GM21367 (cell line): Measurements from ENCODE around the gene COL4A2.
A peak's percentile ranks its signal among the peaks of the same experiment; 100 is the strongest.

ENCODE experiments used
- ATAC-seq: cut with Tn5 transposase; IDR thresholded peaks from one replicate; pipeline ENCODE4 v1.9.1; 2021; ENCODE audit not compliant: unreplicated experiment

Gene COL4A2

GRCh38 chr13:110398564-110399507, 91.8 kb downstream of the COL4A2 start:
- ATAC-seq, result no peak

- ATAC-seq, result no peak
Observed at GRCh38 chr13:110399801-110400200, 92.7 kb downstream of the COL4A2 start.

- ATAC-seq, result no peak
Observed at GRCh38 chr13:110400786-110401533, 93.9 kb downstream of the COL4A2 start.

GRCh38 chr13:110402299-110403069, 95.4 kb downstream of the COL4A2 start:
- no peak for ATAC-seq

- no peak for ATAC-seq
Observed at GRCh38 chr13:110403315-110403714, 96.2 kb downstream of the COL4A2 start.

GRCh38 chr13:110403721-110404120, 96.6 kb downstream of the COL4A2 start:
- no peak for ATAC-seq

GRCh38 chr13:110404321-110404720, 97.2 kb downstream of the COL4A2 start:
- no peak for ATAC-seq

- ATAC-seq, result no peak
Observed at GRCh38 chr13:110405597-110406450, 98.7 kb downstream of the COL4A2 start.

- no peak for ATAC-seq
Observed at GRCh38 chr13:110407021-110407420, 99.9 kb downstream of the COL4A2 start.

GRCh38 chr13:110407531-110407930, 100.4 kb downstream of the COL4A2 start:
- no peak for ATAC-seq

- no peak for ATAC-seq
Observed at GRCh38 chr13:110408286-110408685, 101.2 kb downstream of the COL4A2 start.

- ATAC-seq, result no peak
Observed at GRCh38 chr13:110409581-110409992, 102.5 kb downstream of the COL4A2 start.

GRCh38 chr13:110410000-110410399, 102.9 kb downstream of the COL4A2 start:
- ATAC-seq, result no peak

GRCh38 chr13:110410936-110411687, 104.0 kb downstream of the COL4A2 start:
- ATAC-seq, result no peak

- no peak for ATAC-seq
Observed at GRCh38 chr13:110411688-110412059, 104.6 kb downstream of the COL4A2 start.

GRCh38 chr13:110412132-110412914, 105.2 kb downstream of the COL4A2 start:
- peak; percentile 87 for ATAC-seq

GRCh38 chr13:110413016-110413675, 106.1 kb downstream of the COL4A2 start:
- no peak for ATAC-seq

- no peak for ATAC-seq
Observed at GRCh38 chr13:110413676-110414040, 106.6 kb downstream of the COL4A2 start.
